Heart left ventricle (tissue), 13 donors: ENCODE results near the gene C19orf38.

Experiments
- POLR2A ChIP-seq, 2 donors: fragments of 450-650 bp; IDR thresholded peaks; one replicate each; pipeline ENCODE4 v1.6.1; 2017; ENCODE audit warnings: antibody characterized with exemption in 2 of 2, mild to moderate bottlenecking in 2 of 2, moderate library complexity in 2 of 2
- TF ChIP-seq, protein P1 (sequence below), 12 donors: fragments of 200-600 bp; sonication (generic) in 4 of 12; IDR thresholded peaks; one replicate each; pipeline versions ENCODE4 v1.5.0 to v1.8.0; 2018 to 2022; ENCODE audit warnings: antibody characterized with exemption in 12 of 12, mild to moderate bottlenecking in 5 of 12
- donor health status: ischemic (EF 13 %, LVEDD 7.1; RV severe dilation, severe dysfunction).
- donor health status: DM: no; HTN: yes; CAD: no.
- donor health status: DM: no; HTN: no; CAD: no.
- donor health status: ischemic (EF 25% LVEDD 6.9; RV normal size, moderate dysfunction).
- donor health status: ischemic (EF 25% LVEDD 5.7; RV mildly dilated, moderate dysfunction).
- donor health status: ischemic (EF 35%, LVEDD 5.7; RV mildly dilated, moderate dysfunction).
- donor health status: nonischemic (EF 11% LVEDD 7.7; RV severe dilation, severe dysfunction).
- donor health status: DM: yes; HTN: yes; CAD: no.
- donor health status: PGD.
- donor health status: ischemic (EF 29% LVEDD 5.4; RV normal size, mild dysfunction).
- donor health status: nonischemic (EF 23%, LVEDD 6.1; RV moderate dilation, normal function).

DNA sequence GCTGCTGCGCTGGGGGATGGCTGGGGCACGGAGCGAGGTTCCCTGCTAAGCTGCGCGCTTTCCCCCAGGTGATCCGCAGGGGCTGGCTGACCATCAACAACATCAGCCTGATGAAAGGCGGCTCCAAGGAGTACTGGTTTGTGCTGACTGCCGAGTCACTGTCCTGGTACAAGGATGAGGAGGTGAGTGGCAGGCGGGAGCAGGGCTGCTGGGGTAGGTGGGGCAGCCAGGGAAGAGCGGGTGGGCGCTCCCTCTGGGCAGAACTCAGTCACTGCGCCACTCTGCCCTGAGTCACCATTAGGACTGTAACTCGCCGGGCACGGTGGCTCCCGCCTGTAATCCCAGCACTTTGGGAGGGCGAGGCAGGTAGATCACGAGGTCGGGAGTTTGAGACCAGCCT, 36.0 kb upstream of the C19orf38 start:
- TF ChIP-seq, protein P1, sequence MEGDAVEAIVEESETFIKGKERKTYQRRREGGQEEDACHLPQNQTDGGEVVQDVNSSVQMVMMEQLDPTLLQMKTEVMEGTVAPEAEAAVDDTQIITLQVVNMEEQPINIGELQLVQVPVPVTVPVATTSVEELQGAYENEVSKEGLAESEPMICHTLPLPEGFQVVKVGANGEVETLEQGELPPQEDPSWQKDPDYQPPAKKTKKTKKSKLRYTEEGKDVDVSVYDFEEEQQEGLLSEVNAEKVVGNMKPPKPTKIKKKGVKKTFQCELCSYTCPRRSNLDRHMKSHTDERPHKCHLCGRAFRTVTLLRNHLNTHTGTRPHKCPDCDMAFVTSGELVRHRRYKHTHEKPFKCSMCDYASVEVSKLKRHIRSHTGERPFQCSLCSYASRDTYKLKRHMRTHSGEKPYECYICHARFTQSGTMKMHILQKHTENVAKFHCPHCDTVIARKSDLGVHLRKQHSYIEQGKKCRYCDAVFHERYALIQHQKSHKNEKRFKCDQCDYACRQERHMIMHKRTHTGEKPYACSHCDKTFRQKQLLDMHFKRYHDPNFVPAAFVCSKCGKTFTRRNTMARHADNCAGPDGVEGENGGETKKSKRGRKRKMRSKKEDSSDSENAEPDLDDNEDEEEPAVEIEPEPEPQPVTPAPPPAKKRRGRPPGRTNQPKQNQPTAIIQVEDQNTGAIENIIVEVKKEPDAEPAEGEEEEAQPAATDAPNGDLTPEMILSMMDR (IDR thresholded peaks at IDR 0.05) = no peak
- no peak for TF ChIP-seq POLR2A (IDR thresholded peaks at IDR 0.05)
